Transverse colon (tissue), 4 donors: ENCODE results near the gene CACNA2D2. TPM values are rescaled to one million over a fixed set of nuclear protein-coding genes. Genes with fewer than 3 reads are reported as not detected.
A peak's percentile ranks its signal among the peaks of the same experiment; 100 is the strongest.

Experiments used
- DNase-seq: peaks from one replicate; pipeline ENCODE4 v3.0.0-alpha.2; 2019
- H3K27ac ChIP-seq, 4 donors: fragments of 200-600 bp; sonication (generic); 2 replicates each; pipeline ENCODE4 v1.5.1; 2016 to 2018; ENCODE audit warnings: inconsistent platforms in 4 of 4
- H3K27me3 ChIP-seq: fragments of 200-600 bp; sonication (generic); 2 replicates; pipeline ENCODE4 v1.5.1; 2017; ENCODE audit warnings: inconsistent platforms
- H3K36me3 ChIP-seq, 4 donors: fragments of 200-600 bp; sonication (generic); 2 replicates each; pipeline ENCODE4 v1.5.1; 2017 to 2019; ENCODE audit warnings: inconsistent platforms in 4 of 4
- H3K4me1 ChIP-seq, 4 donors: fragments of 200-600 bp; sonication (generic); 2 replicates each; pipeline ENCODE4 v1.5.1; 2017 to 2020; ENCODE audit warnings: inconsistent platforms in 4 of 4
- H3K4me3 ChIP-seq, 4 donors: fragments of 200-600 bp; sonication (generic); 1 replicate in 1 of 4; 2 replicates in 3 of 4; pipeline versions ENCODE4 v1.5.1 to v1.6.1; 2017 to 2019; ENCODE audit warnings: inconsistent platforms in 4 of 4
- H3K9me3 ChIP-seq, 2 donors: fragments of 200-600 bp; sonication (generic); 2 replicates each; pipeline ENCODE4 v1.5.1; 2017 to 2019; ENCODE audit warnings: inconsistent platforms in 2 of 2
- CTCF ChIP-seq, 5 experiments: fragments of 200-600 bp in 3 of 5; fragments of 450-650 bp in 2 of 5; sonication (generic) in 3 of 5; IDR thresholded peaks; 1 replicate in 2 of 5; 2 replicates in 3 of 5; pipeline ENCODE4 v1.5.1; 2016 to 2017; ENCODE audit warnings: antibody characterized with exemption in 5 of 5, inconsistent platforms in 3 of 5, mild to moderate bottlenecking in 2 of 5, moderate library complexity in 1 of 5
- EP300 ChIP-seq: sonication (generic); formaldehyde crosslinking; IDR thresholded peaks from one replicate; pipeline ENCODE4 v1.6.1; 2017; ENCODE audit warnings: antibody characterized with exemption, low read depth
- POLR2A ChIP-seq: fragments of 450-650 bp; IDR thresholded peaks from one replicate; pipeline ENCODE4 v1.6.1; 2016; ENCODE audit warnings: antibody characterized with exemption, mild to moderate bottlenecking, moderate library complexity
- POLR2AphosphoS5 ChIP-seq, 3 donors: sonication (generic); formaldehyde crosslinking; IDR thresholded peaks; one replicate each; pipeline ENCODE4 v1.6.1; 2016; ENCODE audit warnings: antibody characterized with exemption in 3 of 3
- WGBS, 2 donors: methylation state at CpG; one replicate each; pipeline ENCODE4 v1.1.5; 2018; ENCODE audit warnings: low coverage in 1 of 2; 5-methylcytosine and 5-hydroxymethylcytosine counted together
- in situ Hi-C, 4 donors: fragments of 200-750 bp; cut with MboI; loops; one replicate each; pipeline versions ENCODE4 v1.15.0 to v1.15.1; 2017; ENCODE audit warnings: low sequenced_read_pairs in 3 of 4, low pct_ligation_motif_present in 1 of 4, low pct_unique_long_range_greater_than_20kb in 1 of 4
- intact Hi-C: fragments of 100-400 bp; cut with DNase I; formaldehyde crosslinking; loops from one replicate; pipeline ENCODE4 v1.15.1; 2023; ENCODE audit warnings: low total_unique reads
- total RNA-seq, 4 donors: library from RNA; depleted of rRNA; stranded (reverse); fragments of >200 nt; gene quantifications; one replicate each; pipeline ENCODE4 v1.1.0, GENCODE V29; 2016

The CACNA2D2 gene
- total RNA-seq, 4 donors from 2014 or later, result 0.48 to 2.2 (median 0.87) TPM

GRCh38 chr3:50334339-50335075 lies 168.9 kb downstream of the CACNA2D2 start:
- Histone ChIP-seq H3K27ac (peak overlapping the region; percentile 93 to 99 (median 98)), H3K4me3 (no peak overlapping the region), H3K9me3 (no peaks in the 10 kb centered on the region), H3K4me1 (peaks cover 20 to 50% (median 43%) of the 10 kb centered on the region in 4 donors), H3K27me3 (no peaks in the 10 kb centered on the region), H3K36me3 (peaks cover 0 to 21% (median 5%) of the 10 kb centered on the region in 4 donors)
- 44 to 60% methylated on average over 2 to 5 of the region's 5 CpGs for WGBS, 2 donors
- in situ Hi-C loops, result no loop called here
- intact Hi-C loops, result loop anchor here (10.0 kb wide), 1 partner anchor 1950 kb away; the partner anchor contains the start of gene GLYCTK
- TF ChIP-seq POLR2AphosphoS5 (IDR thresholded peaks at IDR 0.05) (no peak), CTCF (IDR thresholded peaks at IDR 0.05) (no peak), EP300 (no peak), POLR2A (no peak)
- no peak for DNase-seq

- intact Hi-C loops (loop anchor here (10.0 kb wide), 1 partner anchor 1951 kb away; the partner anchor contains the start of gene GLYCTK), in situ Hi-C loops (no loop called here)
- Histone ChIP-seq H3K9me3 (no peaks in the 10 kb centered on the region), H3K4me3 (no peak overlapping the region), H3K4me1 (peaks cover 20 to 50% (median 44%) of the 10 kb centered on the region in 4 donors), H3K36me3 (peaks cover 0 to 22% (median 5%) of the 10 kb centered on the region in 4 donors), H3K27ac (peak overlapping the region; percentile 93 to 99 (median 98)), H3K27me3 (no peaks in the 10 kb centered on the region)
- no peak for DNase-seq
- 66 to 93% methylated on average over 5 to 12 of the region's 12 CpGs for WGBS, 2 donors
- TF ChIP-seq CTCF (IDR thresholded peaks at IDR 0.05) (no peak), POLR2AphosphoS5 (IDR thresholded peaks at IDR 0.05) (no peak), POLR2A (no peak), EP300 (no peak)
These were observed 169.6 kb downstream of the CACNA2D2 start for GRCh38 chr3:50333744-50334328.

GRCh38 chr3:50331364-50331907 lies 172.0 kb downstream of the CACNA2D2 start:
- no peaks in the 10 kb centered on the region for H3K27me3 ChIP-seq
- H3K27ac ChIP-seq, result no peak overlapping the region
- no peaks in the 10 kb centered on the region for H3K9me3 ChIP-seq
- intact Hi-C loops (loop anchor here (10.0 kb wide), 1 partner anchor 1953 kb away; the partner anchor contains the start of gene GLYCTK), in situ Hi-C loops (no loop called here)
- H3K36me3 ChIP-seq, result peaks cover 0 to 22% (median 5%) of the 10 kb centered on the region in 4 donors
- no peak overlapping the region for H3K4me3 ChIP-seq
- 96 to 100% methylated on average over 1 to 19 of the region's 19 CpGs for WGBS, 2 donors
- no peak for TF ChIP-seq POLR2A
- no peak for TF ChIP-seq EP300
- TF ChIP-seq CTCF (IDR thresholded peaks at IDR 0.05), result no peak
- TF ChIP-seq POLR2AphosphoS5 (IDR thresholded peaks at IDR 0.05), result no peak
- peaks cover 28 to 54% (median 50%) of the 10 kb centered on the region in 4 donors for H3K4me1 ChIP-seq
- DNase-seq, result no peak

GRCh38 chr3:50330330-50330729 lies 173.1 kb downstream of the CACNA2D2 start:
- Histone ChIP-seq H3K27me3 (no peaks in the 10 kb centered on the region), H3K9me3 (no peaks in the 10 kb centered on the region), H3K4me1 (peaks cover 18 to 44% (median 39%) of the 10 kb centered on the region in 4 donors), H3K36me3 (peaks cover 0 to 22% (median 5%) of the 10 kb centered on the region in 4 donors), H3K4me3 (no peak overlapping the region), H3K27ac (no peak overlapping the region)
- no peak for DNase-seq
- no peak for TF ChIP-seq POLR2AphosphoS5 (IDR thresholded peaks at IDR 0.05)
- TF ChIP-seq EP300, result no peak
- TF ChIP-seq POLR2A, result no peak
- no peak for TF ChIP-seq CTCF (IDR thresholded peaks at IDR 0.05)
- in situ Hi-C loops, result no loop called here
- intact Hi-C loops, result loop anchor here (10.0 kb wide), 1 partner anchor 1954 kb away; the partner anchor contains the start of gene GLYCTK
- 93% methylated on average over 10 of the region's 10 CpGs; no CpG with 5 or more reads in 1 of the 2 donors for WGBS, 2 donors
